ENCODE results near the gene EDDM13.
"Not testable (repeated sequence)": the region's sequence is repeated elsewhere in the genome, so short reads cannot be mapped to it uniquely, and the experiment has no call there.

The EDDM13 gene

DNA sequence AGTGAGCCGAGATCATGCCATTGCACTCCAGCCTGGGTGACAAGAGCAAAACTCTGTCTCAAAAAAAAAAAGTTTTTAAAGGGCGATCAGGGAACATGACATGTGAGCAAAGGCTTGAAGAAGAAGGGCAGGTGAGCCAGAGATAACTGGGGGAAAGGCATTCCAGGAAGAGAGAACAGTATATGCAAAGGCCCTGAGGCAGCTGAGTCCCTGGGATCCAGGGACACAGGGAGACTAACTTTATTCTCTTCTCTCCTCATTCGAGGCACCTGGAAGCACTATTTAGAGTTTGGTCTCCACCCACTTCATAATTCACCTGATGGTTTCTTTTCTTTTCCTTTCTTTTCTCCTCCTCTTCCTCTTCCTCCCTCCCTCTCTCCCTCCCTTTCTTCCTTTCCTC lies 24.5 kb downstream of the EDDM13 start:
- Histone ChIP-seq H3K9ac (ENCODE audit: low read depth, low read length) (no peak overlapping the region), H3K9me3 (replicated peaks; ENCODE audit: low read length) (no peaks in the 10 kb centered on the region), H3K36me3 (ENCODE audit: insufficient read depth, low read length) (no peaks in the 10 kb centered on the region), H3K4me2 (ENCODE audit: low read length) (no peak overlapping the region), H3K4me3 (ENCODE audit: low read length) (no peak overlapping the region), H3K4me1 (ENCODE audit: control insufficient read depth, insufficient read depth, low read length) (no peaks in the 10 kb centered on the region), H3K27me3 (ENCODE audit: control insufficient read depth, insufficient read depth, low read length) (no peaks in the 10 kb centered on the region)

DNA sequence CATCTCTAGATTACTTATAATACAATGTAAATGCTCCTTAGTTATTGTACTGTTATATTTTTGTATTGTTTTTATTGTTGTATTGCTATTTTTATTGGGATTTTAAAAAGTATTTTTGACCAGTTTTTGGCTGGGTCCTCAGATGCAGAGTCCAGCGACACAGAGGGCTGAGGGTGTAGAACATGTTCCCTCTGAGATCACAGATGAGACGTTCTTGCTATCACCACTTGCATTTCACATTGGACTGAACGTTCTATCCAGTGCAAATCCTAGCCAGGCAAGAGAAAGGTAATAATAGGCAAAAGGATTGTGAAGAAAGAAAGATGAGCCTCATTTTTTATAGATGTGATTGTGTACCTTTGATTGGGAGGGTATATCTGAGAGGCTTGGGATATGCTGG lies 27.1 kb downstream of the EDDM13 start:
- H3K27me3 ChIP-seq (ENCODE audit: control insufficient read depth, insufficient read depth, low read length), result no peaks in the 10 kb centered on the region
- H3K36me3 ChIP-seq (ENCODE audit: insufficient read depth, low read length), result peaks cover 9% of the 10 kb centered on the region
- H3K4me2 ChIP-seq (ENCODE audit: low read length), result no peak overlapping the region
- H3K4me1 ChIP-seq (ENCODE audit: control insufficient read depth, insufficient read depth, low read length), result no peaks in the 10 kb centered on the region
- no peak overlapping the region for H3K4me3 ChIP-seq (ENCODE audit: low read length)
- no peak overlapping the region for H3K9ac ChIP-seq (ENCODE audit: low read depth, low read length)
- H3K9me3 ChIP-seq (replicated peaks; ENCODE audit: low read length), result no peaks in the 10 kb centered on the region

DNA sequence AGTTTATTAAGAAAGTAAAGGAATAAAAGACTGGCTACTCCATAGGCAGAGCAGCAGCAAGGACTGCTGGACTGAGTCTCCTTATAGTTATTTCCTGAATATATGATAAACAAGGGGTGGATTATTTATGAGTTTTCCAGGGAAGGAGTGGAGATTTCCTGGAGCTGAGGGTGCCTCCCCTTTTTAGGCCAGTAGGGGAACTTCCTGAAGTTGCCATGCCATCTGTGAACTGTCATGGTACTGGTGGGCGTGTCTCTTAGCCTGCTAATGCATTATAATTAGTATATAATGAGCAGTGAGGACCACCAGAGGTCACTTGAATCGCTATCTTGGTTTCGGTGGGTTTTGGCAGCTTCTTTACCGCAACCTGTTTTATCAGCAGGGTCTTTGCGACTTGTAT lies 28.6 kb downstream of the EDDM13 start:
- Histone ChIP-seq H3K4me3 (ENCODE audit: low read length) (no peak overlapping the region), H3K4me1 (ENCODE audit: control insufficient read depth, insufficient read depth, low read length) (no peaks in the 10 kb centered on the region), H3K36me3 (ENCODE audit: insufficient read depth, low read length) (peaks cover 14% of the 10 kb centered on the region), H3K9ac (ENCODE audit: low read depth, low read length) (no peak overlapping the region), H3K9me3 (replicated peaks; ENCODE audit: low read length) (no peaks in the 10 kb centered on the region), H3K27me3 (ENCODE audit: control insufficient read depth, insufficient read depth, low read length) (no peaks in the 10 kb centered on the region), H3K4me2 (ENCODE audit: low read length) (no peak overlapping the region)

DNA sequence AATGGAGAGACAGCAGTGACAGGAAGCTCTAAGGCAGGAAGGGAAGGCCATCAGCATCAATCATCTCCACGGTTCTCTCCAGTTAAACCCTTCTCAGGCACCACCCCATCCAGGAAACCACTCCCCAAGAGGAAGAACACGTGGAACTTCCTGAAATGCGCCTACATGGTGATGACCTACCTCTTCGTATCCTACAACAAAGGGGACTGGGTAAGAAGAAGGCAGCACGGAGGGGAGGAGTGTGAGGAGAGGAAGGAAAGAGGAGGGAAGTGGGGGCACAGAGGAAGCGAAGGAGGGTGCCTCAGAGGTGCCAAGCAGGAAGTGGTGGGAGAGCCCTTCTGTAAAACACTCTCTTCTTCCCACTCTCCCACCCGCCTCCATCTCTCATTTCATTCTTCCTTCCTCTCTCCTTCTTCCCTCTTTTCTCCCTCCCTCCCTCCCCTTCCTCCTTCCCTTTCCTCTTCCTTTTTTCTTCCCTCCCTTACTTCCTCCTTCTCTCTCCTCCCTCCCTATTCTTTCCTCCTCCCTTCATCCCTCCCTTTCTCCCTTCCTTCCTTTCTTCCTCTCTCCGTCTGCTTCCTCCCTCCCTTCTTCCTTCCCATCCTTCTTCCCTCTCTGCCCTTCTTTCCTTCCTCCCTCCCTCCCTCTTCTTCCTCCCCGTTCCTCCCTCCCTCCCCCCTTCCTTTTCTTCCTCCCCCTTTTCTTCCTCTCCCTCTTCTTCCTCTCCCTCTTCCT lies 29.5 kb downstream of the EDDM13 start:
- Histone ChIP-seq H3K27me3 (ENCODE audit: control insufficient read depth, insufficient read depth, low read length) (no peaks in the 10 kb centered on the region), H3K4me2 (ENCODE audit: low read length) (no peak overlapping the region), H3K4me1 (ENCODE audit: control insufficient read depth, insufficient read depth, low read length) (no peaks in the 10 kb centered on the region), H3K9me3 (replicated peaks; ENCODE audit: low read length) (no peaks in the 10 kb centered on the region), H3K36me3 (ENCODE audit: insufficient read depth, low read length) (peaks cover 14% of the 10 kb centered on the region), H3K9ac (ENCODE audit: low read depth, low read length) (no peak overlapping the region), H3K4me3 (ENCODE audit: low read length) (no peak overlapping the region)

DNA sequence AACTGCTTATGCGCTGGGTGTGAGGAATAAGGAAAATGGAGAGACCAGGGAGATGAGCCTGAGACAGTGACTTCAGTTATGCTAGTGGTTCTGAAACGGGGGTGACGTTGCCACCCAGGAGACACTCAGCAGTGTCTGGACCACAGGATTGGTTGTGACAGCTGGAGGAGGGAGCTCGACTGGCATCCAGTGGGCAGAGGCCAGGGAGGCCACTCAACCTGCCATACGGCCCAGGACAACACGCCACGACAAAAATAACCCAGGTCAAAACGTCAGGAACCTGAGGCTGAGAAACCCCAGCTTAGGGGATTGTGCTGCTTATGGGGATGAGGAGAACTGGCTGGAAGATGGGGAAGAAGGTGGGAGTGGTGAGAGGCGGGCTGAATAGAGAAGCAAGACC lies 31.7 kb downstream of the EDDM13 start:
- Histone ChIP-seq H3K9me3 (replicated peaks; ENCODE audit: low read length) (no peaks in the 10 kb centered on the region), H3K36me3 (ENCODE audit: insufficient read depth, low read length) (peaks cover 19% of the 10 kb centered on the region)

DNA sequence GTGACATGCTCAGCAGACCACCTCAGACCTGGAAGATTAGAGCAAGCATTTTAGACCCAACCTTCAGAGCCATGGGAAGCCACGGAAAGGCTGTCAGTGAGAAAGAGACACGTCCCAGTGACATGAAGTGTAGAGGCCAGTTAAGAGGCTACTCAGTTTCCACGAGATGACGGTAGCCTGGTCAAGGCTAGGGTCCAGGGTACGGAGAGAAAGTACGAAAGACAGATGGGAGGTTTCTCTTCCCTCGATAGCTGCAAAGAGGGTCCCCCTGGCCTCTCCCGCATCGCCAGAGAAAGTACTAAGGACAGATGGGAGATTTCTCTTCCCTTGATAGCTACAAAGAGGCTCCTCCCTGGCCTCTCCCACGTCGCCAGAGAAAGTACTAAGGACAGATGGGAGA lies 33.5 kb downstream of the EDDM13 start:
- H3K27me3 ChIP-seq (ENCODE audit: control insufficient read depth, insufficient read depth, low read length), result no peaks in the 10 kb centered on the region
- no peak overlapping the region for H3K9ac ChIP-seq (ENCODE audit: low read depth, low read length)
- H3K4me1 ChIP-seq (ENCODE audit: control insufficient read depth, insufficient read depth, low read length), result no peaks in the 10 kb centered on the region
- no peaks in the 10 kb centered on the region for H3K9me3 ChIP-seq (replicated peaks; ENCODE audit: low read length)
- peaks cover 22% of the 10 kb centered on the region for H3K36me3 ChIP-seq (ENCODE audit: insufficient read depth, low read length)
- H3K4me2 ChIP-seq (ENCODE audit: low read length), result no peak overlapping the region
- no peak overlapping the region for H3K4me3 ChIP-seq (ENCODE audit: low read length)

More for the DNA sequence above, 31.7 kb downstream of the EDDM13 start:
- Histone ChIP-seq H3K9ac (ENCODE audit: low read depth, low read length) (no peak overlapping the region), H3K4me1 (ENCODE audit: control insufficient read depth, insufficient read depth, low read length) (no peaks in the 10 kb centered on the region), H3K4me2 (ENCODE audit: low read length) (no peak overlapping the region), H3K4me3 (ENCODE audit: low read length) (no peak overlapping the region), H3K27me3 (ENCODE audit: control insufficient read depth, insufficient read depth, low read length) (no peaks in the 10 kb centered on the region)

DNA sequence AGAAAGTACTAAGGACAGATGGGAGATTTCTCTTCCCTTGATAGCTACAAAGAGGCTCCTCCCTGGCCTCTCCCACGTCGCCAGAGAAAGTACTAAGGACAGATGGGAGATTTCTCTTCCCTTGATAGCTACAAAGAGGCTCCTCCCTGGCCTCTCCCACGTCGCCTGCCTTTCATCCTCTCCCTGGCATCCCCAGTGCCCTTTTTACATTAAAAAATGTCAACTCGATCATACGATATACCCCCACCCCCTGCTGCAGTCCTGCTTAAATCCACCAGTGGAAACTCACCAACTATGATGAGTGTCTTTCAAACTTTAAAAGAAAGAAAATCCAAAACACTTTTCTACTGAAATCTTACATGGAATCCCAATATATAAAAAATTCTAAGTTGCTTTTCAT lies 34.5 kb downstream of the EDDM13 start:
- H3K4me3 ChIP-seq (ENCODE audit: low read length); H3K27me3 ChIP-seq (ENCODE audit: control insufficient read depth, insufficient read depth, low read length); H3K4me2 ChIP-seq (ENCODE audit: low read length); H3K9ac ChIP-seq (ENCODE audit: low read depth, low read length); H3K4me1 ChIP-seq (ENCODE audit: control insufficient read depth, insufficient read depth, low read length); H3K9me3 ChIP-seq (replicated peaks; ENCODE audit: low read length): not testable (repeated sequence)
- peaks cover 22% of the 10 kb centered on the region for H3K36me3 ChIP-seq (ENCODE audit: insufficient read depth, low read length)

DNA sequence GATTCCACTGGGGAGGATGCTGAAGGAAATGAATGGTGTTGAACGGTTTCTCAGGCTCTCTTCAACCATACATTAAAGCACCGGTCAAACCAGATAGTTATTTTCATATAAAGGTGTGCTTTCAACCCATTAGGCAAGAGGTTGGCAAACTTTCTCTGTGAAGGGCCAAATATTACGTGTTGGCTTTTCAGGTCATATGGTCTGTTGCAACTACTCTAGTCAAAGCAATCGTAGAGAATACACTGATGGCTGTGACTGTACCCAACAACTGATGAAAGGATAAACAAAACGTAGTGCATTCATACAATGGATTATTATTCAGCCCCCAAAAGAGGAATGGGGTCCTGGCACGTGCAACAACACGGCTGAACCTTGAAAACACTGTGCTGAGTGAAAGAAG lies 36.2 kb downstream of the EDDM13 start:
- H3K9me3 ChIP-seq (replicated peaks; ENCODE audit: low read length), result no peaks in the 10 kb centered on the region
- no peak overlapping the region for H3K4me2 ChIP-seq (ENCODE audit: low read length)
- peaks cover 26% of the 10 kb centered on the region for H3K36me3 ChIP-seq (ENCODE audit: insufficient read depth, low read length)
- no peak overlapping the region for H3K4me3 ChIP-seq (ENCODE audit: low read length)
- no peak overlapping the region for H3K9ac ChIP-seq (ENCODE audit: low read depth, low read length)
- no peaks in the 10 kb centered on the region for H3K27me3 ChIP-seq (ENCODE audit: control insufficient read depth, insufficient read depth, low read length)
- peaks cover 4% of the 10 kb centered on the region for H3K4me1 ChIP-seq (ENCODE audit: control insufficient read depth, insufficient read depth, low read length)

DNA sequence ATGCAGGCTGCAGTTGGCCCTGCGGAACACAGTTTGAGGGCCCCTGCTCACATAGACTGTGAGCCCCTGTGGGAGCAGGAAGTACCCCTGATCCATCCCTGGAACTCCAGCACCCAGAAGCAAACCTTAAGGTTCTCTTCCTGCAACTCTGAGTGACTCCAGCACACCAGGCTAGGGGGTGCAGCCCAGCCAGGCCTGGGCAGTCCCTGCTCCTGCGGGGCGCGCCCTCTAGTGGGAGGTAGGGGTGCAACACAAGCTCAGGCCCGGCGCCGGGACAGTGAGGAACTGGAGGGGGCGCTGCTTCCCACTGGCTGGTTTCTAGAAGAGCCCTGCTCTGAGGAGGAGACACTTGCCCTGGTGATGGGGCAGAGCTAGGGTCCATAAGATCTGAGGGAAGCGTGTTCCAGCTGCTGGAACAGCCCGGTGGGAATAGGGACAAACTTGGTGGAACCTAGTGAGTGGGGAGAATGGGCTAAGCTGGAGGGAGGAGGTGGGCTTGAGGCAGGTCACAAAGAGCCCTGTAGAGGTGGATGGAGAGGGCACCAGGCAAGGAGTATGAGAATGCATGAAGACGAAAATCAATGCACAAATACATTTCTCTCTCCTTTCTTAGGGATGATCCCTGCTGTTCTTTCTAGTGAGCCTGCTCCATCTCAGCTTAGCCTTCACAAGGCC lies 37.1 kb downstream of the EDDM13 start:
- H3K9me3 ChIP-seq (replicated peaks; ENCODE audit: low read length), result no peaks in the 10 kb centered on the region
- H3K4me3 ChIP-seq (ENCODE audit: low read length), result no peak overlapping the region
- no peaks in the 10 kb centered on the region for H3K27me3 ChIP-seq (ENCODE audit: control insufficient read depth, insufficient read depth, low read length)
- no peak overlapping the region for H3K4me2 ChIP-seq (ENCODE audit: low read length)
- peaks cover 6% of the 10 kb centered on the region for H3K4me1 ChIP-seq (ENCODE audit: control insufficient read depth, insufficient read depth, low read length)
- H3K36me3 ChIP-seq (ENCODE audit: insufficient read depth, low read length), result peaks cover 21% of the 10 kb centered on the region
- H3K9ac ChIP-seq (ENCODE audit: low read depth, low read length), result no peak overlapping the region

DNA sequence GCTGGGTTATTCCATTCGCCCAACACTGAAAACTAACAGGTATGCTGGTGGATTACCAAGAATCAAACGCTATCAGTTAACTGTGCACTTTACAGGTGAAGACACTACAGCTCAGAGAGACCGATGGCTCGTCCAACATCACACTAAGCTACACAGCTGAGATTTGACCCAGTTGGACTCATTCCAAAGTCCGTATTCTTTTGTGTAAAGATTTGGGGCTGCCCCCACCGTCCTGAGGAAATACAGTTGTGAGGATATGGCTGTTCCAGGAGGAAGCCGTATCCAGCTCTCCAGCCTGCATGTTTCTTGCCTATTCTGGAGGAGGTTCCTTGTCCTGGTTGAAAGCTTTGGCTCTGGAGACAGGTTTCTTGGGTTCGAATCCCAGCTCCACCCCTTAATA lies 37.9 kb downstream of the EDDM13 start:
- peaks cover 16% of the 10 kb centered on the region for H3K36me3 ChIP-seq (ENCODE audit: insufficient read depth, low read length)
- H3K4me2 ChIP-seq (ENCODE audit: low read length), result no peak overlapping the region
- no peak overlapping the region for H3K4me3 ChIP-seq (ENCODE audit: low read length)
- peaks cover 7% of the 10 kb centered on the region for H3K4me1 ChIP-seq (ENCODE audit: control insufficient read depth, insufficient read depth, low read length)
- no peaks in the 10 kb centered on the region for H3K27me3 ChIP-seq (ENCODE audit: control insufficient read depth, insufficient read depth, low read length)
- H3K9me3 ChIP-seq (replicated peaks; ENCODE audit: low read length), result no peaks in the 10 kb centered on the region
- H3K9ac ChIP-seq (ENCODE audit: low read depth, low read length), result no peak overlapping the region

DNA sequence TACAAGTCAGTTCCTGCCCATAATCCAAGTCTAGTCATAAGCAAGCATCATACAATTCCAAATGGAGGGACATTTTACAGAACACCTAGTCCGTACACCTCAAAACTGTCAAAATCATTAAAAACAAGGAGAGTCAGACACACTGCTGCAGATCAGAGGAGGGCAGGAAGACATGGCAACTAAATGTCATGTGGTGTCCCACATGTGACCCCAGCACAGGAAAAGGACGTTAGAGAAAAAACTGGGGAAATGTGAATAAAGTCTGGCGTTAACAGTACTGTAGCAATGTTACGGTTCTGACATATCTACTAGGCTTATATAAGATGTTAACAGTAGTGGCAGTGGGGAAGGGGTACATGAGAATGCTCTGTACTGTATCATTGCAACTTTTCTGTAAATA lies 39.8 kb downstream of the EDDM13 start:
- H3K4me3 ChIP-seq (ENCODE audit: low read length), result no peak overlapping the region
- H3K4me2 ChIP-seq (ENCODE audit: low read length), result no peak overlapping the region
- no peak overlapping the region for H3K9ac ChIP-seq (ENCODE audit: low read depth, low read length)
- no peaks in the 10 kb centered on the region for H3K27me3 ChIP-seq (ENCODE audit: control insufficient read depth, insufficient read depth, low read length)
- peaks cover 11% of the 10 kb centered on the region for H3K4me1 ChIP-seq (ENCODE audit: control insufficient read depth, insufficient read depth, low read length)
- H3K36me3 ChIP-seq (ENCODE audit: insufficient read depth, low read length), result peaks cover 15% of the 10 kb centered on the region
- H3K9me3 ChIP-seq (replicated peaks; ENCODE audit: low read length), result no peaks in the 10 kb centered on the region

All from skeletal muscle satellite cell (primary cell).